ENCODE data around the gene RWDD4.

The RWDD4 gene

DNA sequence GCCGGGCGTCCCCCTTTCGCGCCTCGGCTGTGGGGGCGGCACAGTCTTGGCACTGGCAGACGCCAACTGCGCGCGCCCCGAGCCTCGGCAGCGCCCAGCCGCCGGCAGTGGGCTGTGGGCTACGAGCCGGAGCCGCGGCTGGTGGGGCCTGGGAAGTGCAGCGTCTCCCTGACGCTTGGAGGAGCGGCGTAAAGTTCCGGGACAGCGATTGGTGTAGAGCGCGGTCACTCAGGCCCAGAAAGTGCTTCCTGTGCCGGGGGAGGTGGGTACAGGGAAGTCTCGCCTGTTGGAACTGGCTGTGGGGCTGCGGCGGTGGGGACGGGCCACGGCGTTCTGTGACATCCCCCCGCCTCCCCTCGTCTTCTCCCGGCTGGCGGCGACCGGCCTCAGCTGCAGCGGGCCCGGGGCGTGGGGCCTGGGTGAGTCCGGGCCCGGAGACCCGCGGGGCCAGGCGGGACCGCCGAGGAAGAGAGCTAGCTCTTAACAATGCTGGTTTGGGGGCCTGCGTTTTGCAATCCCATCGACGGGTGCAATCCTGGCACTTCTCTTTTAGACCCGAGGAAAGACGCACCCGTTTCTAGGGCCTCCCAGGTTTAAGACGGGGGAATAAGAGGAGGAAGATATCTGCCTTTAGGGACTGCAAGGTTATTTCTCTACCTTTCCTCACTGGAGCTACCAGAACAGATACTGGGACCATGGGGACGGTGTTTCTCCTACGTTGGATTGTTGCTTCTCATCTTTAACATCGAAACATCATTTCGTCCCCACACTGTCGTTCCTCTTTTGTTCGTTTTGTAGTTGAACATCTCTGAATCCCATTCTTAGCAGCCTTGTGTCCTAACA lies at the start of gene RWDD4, which contains the start of gene TRAPPC11:
Gene RWDD4, minus strand, starts transcription at position 157 of the 843 bp plus-strand sequence. CDS start 233 bp downstream, outside the sequence.
Gene TRAPPC11, plus strand, starts transcription at position 265 of the 843 bp plus-strand sequence. CDS start 4,575 bp downstream, outside the sequence.
- peak; percentile 99 to 100 for ATAC-seq

DNA sequence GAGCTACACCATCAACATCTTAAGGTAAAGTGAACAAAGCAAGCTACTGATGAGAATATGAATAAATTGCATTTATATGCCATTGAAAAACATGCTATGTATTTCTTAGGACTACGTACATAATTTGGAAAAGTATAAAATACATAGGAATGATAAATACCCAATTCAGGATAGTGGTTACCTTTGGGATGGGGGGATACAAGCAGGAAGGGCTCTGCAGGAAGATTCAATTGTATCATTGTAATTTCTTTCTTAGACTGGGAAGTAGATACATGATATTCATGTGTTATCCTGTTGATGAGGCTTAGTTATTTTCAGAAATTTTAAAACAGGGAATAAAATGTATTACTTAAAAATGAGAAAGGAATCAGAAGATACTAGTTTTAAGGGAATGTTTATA lies 43.5 kb upstream of the RWDD4 start:
- no peak for ATAC-seq

DNA sequence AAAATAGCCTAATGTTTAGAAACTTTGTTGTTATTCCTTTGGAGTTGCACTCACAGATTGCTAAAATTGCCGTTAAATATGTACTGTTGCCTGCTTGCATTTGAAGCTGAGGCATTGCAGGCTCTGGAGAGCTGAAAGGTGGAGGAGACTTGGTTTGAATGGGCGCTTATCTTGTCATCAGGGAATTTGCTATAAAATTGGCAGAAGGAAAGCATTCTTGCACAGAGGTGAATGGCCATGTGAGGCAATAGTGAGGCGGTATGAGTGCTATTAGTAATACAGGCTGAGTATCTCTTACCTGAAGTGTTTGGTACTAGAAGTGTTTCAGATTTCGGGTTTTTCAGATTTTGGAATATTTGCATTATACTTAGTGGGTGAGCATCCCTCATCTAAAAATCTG lies 41.4 kb upstream of the RWDD4 start:
- ATAC-seq: no peak

DNA sequence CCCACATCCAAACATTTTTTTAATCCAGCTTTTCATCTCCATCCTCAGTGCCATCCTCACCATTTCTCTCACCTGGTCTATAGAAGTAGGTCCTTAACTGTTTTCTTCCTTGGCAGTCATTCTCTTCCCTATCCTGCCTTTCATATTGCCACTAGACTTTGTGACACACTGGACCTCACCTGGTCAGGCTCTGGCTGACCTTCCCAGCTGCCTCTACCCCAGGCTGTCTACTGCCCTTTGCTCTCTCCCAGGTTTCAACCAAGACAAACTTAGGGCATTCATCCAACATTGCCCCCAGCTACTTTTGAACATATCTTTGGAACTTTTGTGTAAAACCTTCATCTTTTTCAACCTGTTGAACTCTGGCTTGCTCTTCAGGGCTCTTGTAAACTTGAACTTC lies 39.9 kb upstream of the RWDD4 start:
- ATAC-seq: no peak

DNA sequence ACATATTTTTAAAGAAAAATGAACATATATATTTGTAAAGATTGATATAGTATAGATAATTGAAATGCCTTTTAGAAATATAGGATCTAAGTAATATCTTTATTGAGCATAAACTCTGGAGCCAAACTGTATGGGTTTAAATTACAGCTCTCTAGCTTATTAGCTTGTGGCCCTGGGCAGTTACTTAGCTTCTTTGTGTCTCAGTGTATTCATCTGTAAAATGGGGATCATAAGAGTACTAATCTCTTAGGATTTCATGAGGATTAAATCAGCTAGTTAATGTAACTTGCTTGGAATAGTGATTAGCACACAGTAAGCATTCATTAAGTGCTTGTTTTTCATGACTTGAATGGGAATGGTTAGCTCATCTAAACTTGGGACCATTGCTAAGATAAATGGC lies 32.9 kb upstream of the RWDD4 start:
- ATAC-seq: no peak

DNA sequence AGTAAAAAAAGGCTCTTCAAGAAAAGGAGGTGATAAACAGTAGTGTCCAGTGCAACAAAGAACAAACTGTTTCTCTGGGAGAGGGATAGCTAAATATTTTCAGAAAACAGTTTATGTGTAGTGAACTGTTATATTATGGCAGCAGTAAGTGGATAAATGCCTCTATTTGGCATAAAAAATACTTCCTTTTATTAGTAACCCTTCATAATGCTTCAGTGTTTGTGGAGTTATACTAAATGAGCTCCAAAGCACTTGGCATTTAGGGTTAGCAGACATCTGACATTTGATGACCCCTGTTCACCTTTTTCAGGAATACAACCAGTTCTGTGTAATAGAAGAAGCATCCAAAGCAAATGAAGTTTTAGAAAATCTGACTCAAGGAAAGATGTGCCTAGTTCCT lies 32.0 kb upstream of the RWDD4 start:
- no peak for ATAC-seq

DNA sequence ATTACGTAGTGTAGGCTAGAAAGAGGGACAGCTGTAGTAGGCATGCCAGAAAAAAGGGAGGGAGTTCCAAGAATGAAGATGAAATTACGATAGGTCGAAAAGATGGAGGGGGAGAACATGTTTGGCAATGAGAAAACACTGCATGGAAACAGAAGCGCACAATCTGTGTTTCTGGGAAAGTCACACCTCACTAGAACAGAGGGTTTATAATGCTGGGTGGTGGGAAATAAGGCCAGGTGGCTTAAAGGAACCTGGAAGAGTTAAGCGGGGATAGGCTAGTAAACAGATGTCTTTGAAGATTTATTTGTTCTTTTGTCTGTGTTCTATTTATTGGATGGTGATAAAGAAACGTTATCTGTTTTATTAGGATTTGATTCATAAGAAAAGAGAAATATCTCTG lies 29.2 kb upstream of the RWDD4 start:
- no peak for ATAC-seq

DNA sequence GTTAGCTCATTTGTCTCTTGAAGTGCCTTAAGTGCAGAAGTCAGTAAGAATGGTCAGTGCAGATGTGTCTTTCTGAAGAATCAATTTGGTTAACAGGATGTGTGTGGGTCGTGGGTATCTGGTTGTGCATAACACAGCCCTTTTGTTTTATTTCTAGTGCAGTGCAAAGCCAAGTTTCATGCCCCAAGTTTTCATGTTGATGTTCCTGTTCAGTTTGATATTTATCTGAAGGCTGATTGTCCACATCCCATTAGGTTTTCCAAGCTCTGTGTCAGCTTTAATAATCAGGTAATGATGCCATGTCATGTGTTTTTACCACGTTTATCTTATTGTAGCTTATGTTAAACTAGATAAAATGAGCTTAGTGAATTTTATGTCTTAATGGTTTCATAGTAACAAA lies 27.5 kb upstream of the RWDD4 start:
- no peak for ATAC-seq

DNA sequence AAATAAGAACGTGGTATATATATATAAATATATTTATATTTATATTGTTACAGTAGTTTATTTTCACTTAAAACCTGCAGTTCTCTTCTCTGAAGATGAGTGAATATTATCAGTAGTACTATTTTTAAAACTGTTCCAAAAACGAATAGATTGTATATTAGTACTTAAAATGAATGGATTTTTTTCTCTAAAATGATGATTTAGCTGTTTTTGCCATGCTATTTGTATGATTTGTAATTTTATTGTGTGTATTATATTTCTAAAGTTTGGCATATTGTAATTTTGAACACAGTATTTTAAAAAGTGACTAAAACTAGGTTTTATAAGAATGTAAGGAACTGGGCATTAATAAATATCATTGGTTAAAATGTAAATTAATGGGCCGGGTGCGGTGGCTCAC lies 22.1 kb upstream of the RWDD4 start:
- no peak for ATAC-seq

DNA sequence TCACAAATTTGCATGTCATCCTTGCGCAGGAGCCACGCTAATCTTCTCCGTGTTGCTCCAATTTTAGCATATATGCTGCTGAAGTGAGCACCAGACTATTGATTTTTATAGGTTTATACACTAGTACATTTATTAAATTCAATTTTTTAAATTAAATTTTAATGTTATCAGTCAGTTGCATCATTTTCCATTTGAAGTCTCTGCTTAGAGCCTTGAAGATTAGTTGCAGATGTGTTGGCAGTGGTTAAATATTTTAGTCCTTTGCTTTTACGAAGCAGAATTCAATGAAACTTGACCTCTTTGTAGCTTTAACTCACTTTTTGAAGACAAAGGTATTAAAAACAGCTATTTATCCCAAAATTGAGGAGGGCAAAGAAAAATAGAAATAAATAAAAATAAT lies 16.6 kb upstream of the RWDD4 start:
- no peak for ATAC-seq

DNA sequence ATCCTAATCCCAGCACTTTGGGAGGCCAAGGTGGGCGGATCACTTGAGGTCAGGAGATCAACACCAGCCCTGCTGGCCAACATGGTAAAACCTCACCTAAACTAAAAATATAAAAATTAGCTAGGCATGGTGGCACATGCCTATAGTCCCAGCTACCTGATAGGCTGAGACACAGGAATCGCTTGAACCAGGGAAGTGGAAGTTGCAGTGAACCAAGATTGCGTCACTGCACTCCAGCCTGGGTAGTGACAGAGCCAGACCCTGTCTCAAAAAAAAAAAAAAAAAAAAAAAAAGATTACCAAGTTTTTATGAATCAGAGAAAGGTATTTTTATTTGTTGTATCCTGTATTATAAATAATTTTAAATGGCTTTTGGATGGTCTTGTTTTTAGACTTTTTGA lies 15.2 kb upstream of the RWDD4 start:
- ATAC-seq: no peak

DNA sequence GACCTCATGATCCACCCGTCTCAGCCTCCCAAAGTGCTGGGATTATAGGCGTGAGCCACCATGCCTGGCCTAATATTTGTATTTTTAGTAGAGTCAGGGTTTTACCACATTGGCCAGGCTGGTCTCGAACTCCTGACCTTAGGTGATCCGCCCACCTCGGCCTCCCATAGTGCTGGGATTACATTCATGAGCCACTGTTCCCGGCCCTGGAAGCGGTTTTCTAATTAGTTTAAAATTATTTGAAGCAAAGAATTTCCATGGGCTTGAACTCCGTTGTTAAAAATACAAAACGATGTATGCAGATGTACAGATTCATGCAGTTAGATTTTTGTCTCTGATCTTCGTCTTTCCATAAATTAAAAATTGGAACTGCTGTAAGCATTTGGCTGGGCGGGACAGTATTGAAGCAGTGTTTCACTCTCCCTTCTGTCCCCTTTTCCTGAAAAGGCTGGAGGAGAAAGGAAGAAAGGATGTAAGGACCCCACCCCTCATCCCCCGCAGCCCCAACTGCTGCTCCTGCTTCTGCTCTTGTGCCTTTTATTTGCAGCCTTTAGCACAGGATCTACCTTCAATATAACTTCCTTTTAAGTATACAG lies 12.1 kb upstream of the RWDD4 start:
- no peak for ATAC-seq

DNA sequence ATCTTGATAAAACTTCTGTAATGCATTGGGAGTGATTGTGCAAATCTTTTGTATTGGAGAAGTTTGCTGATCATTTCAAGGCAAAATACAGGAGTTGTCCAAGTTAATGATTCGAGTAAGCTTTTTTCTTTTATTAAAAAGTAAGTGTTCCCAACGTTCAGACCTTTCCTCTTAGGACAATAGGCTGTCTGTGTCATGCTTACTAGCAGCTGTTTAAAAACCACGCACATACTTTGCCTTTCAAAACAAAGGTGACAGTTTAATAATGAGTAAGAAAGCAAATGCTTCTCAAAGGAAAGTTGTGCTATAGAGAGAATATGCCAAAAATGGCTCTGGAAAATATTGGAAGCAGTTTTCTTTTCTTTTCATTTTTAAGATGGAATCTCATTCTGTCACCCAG lies 11.3 kb upstream of the RWDD4 start:
- no peak for ATAC-seq

DNA sequence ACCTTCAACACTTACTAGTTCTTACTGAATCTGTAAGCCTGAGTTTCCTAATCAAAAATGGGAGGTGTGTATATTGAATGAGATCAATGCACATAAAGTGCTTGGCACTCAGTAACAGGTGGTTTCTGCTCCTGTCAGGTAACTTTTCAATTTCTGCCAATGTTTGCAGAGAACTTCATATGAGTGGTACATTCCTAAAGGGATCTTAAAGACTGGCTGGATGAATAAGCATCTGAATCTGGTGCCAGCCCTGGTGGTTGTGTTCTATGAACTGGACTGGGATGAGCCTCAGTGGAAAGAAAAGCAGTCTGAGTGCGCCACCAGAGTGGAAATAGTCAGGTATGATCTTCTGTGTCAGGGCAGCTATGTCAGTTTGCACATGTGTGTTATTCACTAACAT lies 7.1 kb upstream of the RWDD4 start:
- no peak for ATAC-seq

DNA sequence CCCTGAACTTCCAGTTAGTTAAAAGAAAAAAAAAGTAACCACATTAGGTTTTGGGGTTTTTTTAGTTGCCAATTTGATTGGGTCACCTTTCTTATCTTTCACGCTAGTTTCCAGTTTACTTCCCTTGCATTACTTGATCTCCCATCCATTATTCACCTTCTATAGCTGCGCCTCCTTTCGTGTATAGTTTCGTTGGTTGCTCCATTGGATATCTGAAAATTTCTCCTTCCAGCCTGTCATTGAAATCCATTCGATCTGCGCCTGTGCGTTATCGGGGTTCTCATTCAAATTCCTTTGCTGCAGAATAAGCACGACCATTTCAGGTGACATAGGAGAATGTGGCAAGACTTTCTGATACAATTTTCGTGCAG lies 872 bp upstream of the RWDD4 start:
- ATAC-seq: no peak

DNA sequence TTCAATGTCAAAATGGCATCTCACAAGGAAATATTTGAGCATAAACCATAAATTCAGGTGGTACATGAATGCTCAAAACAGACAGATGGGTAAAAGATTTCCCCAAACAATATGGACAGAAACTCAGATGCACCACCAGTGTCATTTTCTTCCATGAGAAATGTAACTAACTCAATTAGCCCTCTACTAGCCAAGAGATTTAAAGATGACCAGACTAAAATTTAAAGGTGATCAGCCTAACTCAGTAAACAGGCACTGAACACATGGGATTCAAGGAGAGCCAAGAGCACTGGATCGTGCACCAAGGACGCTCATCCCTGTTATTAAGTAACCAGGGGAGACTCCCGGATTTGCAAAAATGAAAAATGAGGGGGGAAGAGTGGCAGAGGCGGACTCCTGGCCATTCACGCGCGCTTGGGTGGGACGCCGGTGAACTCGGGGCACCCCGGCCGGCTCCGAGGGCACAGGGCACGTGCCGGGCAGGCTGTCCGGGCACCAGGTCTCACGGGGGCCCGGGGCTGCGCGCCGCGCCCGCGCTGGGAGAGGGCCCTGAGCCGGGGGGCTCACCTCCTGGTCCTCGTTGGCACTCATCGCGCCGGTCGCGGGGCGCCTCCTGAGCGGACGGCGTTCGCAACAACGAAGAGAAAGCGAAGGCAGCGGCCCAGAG lies 490 bp downstream of the RWDD4 start:
- ATAC-seq: no peak

DNA sequence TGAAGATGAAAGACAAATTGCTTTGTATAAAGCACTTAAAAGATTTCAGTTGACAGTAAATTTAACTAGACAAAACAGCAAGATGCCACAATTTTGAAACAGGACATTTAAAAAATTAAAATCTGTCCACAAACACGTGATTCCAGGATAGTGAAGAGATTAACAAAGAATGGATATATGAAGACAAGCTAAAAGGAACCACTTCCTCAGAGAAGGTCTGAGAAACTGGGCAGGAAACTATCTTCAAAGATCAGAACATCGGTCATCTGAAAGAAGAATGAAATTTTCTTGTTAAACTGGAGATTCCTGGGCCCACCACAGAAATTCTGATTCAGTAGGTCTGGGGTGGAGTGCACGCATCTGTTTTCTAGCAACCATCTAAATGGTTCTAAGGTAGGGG lies 1.4 kb downstream of the RWDD4 start:
- no peak for ATAC-seq

DNA sequence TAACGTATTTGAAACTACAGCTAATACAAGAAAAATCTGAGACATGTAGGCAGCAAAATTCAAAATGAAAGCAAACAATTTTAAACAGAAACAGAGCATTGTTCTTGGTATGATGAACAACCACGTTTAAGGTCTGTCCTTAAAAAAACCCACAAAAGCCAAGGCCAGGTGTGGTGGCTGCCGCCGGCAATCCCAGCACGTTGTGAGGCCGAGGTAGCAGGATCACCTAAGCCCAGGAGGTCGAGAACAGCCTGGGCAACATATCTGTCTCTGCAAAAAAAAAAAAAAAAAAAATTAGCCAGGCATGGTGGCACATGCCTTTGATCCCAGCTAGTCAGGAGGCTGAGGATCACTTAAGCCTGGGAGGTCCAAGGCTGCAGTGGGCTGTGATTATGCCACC lies 13.7 kb downstream of the RWDD4 start:
- ATAC-seq: no peak

DNA sequence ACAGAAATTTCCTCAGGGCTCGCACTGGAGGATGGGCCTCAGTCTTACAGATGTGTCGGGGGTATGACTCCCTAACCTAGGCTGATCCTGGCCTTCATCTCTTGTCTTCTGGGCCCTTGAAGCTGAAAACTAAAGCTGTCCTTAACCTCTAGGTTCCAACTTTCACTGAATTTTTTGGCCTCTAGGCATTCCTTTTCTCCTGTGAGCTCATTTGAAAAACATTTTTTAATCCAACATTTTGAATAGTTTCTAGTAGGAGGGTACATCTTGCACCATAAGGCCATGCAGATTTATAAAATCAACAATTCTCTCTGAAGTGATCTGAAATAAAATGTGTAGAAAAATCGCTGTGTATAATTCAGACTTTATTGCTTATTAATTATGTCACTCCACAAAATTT lies 19.7 kb downstream of the RWDD4 start:
- no peak for ATAC-seq

DNA sequence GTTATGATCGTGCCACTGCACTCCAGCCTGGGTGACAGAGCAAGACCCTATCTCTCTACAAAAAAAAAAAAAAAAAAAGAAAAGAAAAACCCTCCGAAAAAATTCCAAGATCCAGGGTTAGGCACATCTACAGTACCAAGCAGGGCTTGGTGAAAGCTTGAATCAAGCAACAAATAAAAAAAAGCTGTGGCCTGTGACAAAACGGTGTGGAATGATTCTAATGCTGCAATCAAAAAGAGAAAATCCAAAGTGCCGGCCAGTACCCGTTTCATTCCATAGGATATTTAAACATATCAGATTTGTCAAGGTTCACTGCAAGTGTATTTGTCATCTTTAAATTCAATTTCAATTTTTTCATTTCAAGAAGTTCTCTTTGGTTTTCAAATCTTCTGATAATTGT lies 20.5 kb downstream of the RWDD4 start:
- ATAC-seq: no peak

DNA sequence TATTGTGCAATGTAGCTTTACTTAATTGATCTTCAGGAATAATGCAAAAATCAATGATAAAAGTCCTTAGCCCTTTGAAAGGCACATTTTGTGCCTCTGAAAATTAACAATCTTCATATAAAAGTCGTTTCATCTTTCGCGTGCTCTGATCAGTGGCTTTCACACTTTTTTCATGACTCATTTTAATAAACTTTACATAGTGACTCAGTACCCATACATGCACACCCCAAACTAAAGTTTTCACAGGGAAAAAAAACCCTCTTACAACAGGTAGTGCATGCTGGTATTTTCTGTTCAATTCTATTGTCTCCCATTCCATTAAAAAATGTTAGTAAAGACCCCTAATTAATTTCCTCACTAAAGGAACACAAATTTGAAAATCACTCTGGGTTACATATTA lies 21.5 kb downstream of the RWDD4 start:
- ATAC-seq: peak; percentile 74 to 91

DNA sequence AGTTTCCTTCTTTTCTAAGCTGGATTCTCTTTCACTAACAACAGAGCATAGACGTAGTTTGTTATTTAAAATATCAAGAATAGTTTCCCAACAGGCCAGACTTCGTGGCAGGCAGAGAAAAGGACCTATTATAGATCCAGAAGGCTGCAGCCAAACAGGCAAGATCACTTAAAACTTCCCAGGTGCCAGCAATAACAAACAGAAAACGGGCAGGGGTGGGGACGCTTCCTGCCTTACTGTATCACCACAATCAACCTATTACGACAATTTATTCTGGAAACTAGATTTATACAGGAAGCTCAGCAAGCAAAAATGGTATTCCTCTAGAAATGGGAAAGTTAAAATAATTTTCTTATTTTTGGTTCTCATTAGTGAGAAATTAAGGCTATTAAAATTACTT lies 22.1 kb downstream of the RWDD4 start:
- ATAC-seq: no peak

DNA sequence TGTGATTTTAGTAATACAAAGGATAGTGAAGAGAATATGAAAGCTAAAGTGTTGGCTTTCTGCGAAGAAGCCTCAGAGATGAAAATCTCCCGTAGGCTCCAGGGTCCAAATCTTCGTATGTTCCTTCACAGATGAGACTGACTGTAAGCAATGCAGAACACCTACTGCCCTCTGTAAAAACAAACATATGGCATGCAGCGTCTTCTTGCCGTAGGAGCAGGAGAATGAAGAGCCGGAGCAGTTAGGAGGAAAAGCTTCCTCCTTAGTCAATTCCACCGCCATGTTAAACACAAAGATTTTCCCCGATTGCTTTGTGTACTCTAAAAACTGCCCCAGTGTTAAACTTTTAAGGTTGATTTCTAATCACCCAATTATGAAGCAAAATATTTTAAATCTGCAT lies 22.5 kb downstream of the RWDD4 start:
- no peak for ATAC-seq

DNA sequence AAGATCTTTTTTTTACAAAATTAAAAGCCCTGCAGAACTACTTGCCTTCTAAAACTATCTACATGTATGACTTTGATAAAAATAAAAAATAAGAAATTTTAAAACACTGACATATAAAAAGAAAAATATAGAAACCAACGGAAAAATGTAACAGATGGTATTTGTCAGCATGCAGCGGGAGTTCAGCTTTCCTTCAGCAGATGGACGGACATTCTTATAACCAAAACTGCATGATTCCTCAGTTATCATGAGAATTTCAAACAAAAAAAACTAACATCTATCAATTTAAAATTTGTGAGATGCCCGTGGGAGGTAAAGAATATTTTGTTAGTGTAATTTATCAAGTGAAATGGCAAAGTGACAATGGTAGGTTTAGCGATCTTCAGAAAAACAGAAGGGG lies 23.2 kb downstream of the RWDD4 start:
- no peak for ATAC-seq
